H1 (cell line): ENCODE data around the gene DCLRE1B. TPM values are rescaled to one million over a fixed set of nuclear protein-coding genes. Genes with fewer than 3 reads are reported as not detected.

Source experiments
- CTCF ChIA-PET: fragments of 300-600 bp; sonication (Branson Sonifier 250); formaldehyde crosslinking; loops from one replicate; lab custom pipeline; 2021; ENCODE audit not compliant: partially characterized antibody; lab: Charles Lee
- POLR2A ChIA-PET: fragments of 300-600 bp; sonication (Branson Sonifier 250); formaldehyde crosslinking; loops from one replicate; lab custom pipeline; 2021; ENCODE audit warnings: inconsistent platforms; ENCODE audit not compliant: partially characterized antibody; lab: Charles Lee
- DNase-seq, 2 experiments: peaks; one replicate each; pipeline versions ENCODE4 v3.0.0 to v3.0.0-alpha.2; 2010 to 2022; ENCODE audit warnings: low spot score in 2 of 2, low read depth in 1 of 2, mixed read lengths in 1 of 2
- FAIRE-seq: peaks from 2 replicates; lab custom pipeline; 2011; peaks lifted over from hg19 to GRCh38; lab: Jason Lieb, UNC
- H2AFZ ChIP-seq: 2 replicates; pipeline ENCODE4 v1.8.1; 2012; ENCODE audit warnings: low read length, inconsistent platforms
- H2AK5ac ChIP-seq: 2 replicates; pipeline ENCODE4 v1.6.1; 2013; ENCODE audit warnings: low read depth, low read length
- H2BK120ac ChIP-seq: replicated peaks from 2 replicates; pipeline ENCODE3; 2013; ENCODE audit warnings: low read depth, low read length, inconsistent platforms
- H2BK12ac ChIP-seq: 2 replicates; pipeline ENCODE4 v1.6.1; 2013; ENCODE audit warnings: low read depth, low read length
- H2BK15ac ChIP-seq: 2 replicates; pipeline ENCODE4 v1.6.1; 2013; ENCODE audit warnings: low read length
- H2BK20ac ChIP-seq: 2 replicates; pipeline ENCODE4 v1.6.1; 2013; ENCODE audit warnings: low read length
- H2BK5ac ChIP-seq: 2 replicates; pipeline ENCODE4 v1.6.1; 2013; ENCODE audit warnings: low read depth, low read length
- H3K14ac ChIP-seq: 2 replicates; pipeline ENCODE4 v1.6.1; 2013; ENCODE audit warnings: inconsistent platforms; ENCODE audit not compliant: insufficient read length
- H3K18ac ChIP-seq: 2 replicates; pipeline ENCODE4 v1.6.1; 2013; ENCODE audit warnings: low read length; ENCODE audit errors: extremely low read depth
- H3K23ac ChIP-seq: 2 replicates; pipeline ENCODE4 v1.6.1; 2013; ENCODE audit warnings: inconsistent platforms; ENCODE audit not compliant: insufficient read length
- H3K23me2 ChIP-seq: 2 replicates; pipeline ENCODE4 v1.6.1; 2013; ENCODE audit warnings: low read depth, low read length
- H3K27ac ChIP-seq: 2 replicates; pipeline ENCODE4 v1.6.1; 2011; ENCODE audit warnings: low read depth, low read length, inconsistent platforms
- H3K27me3 ChIP-seq, 4 experiments: replicated peaks in 1 of 4; 1 replicate in 1 of 4; 2 replicates in 3 of 4; pipeline versions ENCODE4 v1.6.1 to v1.8.1; 2011 to 2013; ENCODE audit warnings: low read length in 3 of 4, mild to moderate bottlenecking in 3 of 4, inconsistent platforms in 2 of 4, mixed read lengths in 2 of 4, moderate library complexity in 1 of 4; ENCODE audit not compliant: control insufficient read depth in 3 of 4, insufficient read depth in 3 of 4; ENCODE audit errors: extremely low read depth in 1 of 4
- H3K36me3 ChIP-seq, 4 experiments: 2 replicates each; pipeline versions ENCODE4 v1.6.1 to v1.8.1; 2011 to 2013; ENCODE audit warnings: mild to moderate bottlenecking in 4 of 4, low read length in 3 of 4, moderate library complexity in 2 of 4, control low read depth in 1 of 4, inconsistent platforms in 1 of 4; ENCODE audit not compliant: insufficient read depth in 4 of 4, control insufficient read depth in 2 of 4
- H3K4ac ChIP-seq: replicated peaks from 2 replicates; pipeline ENCODE3; 2013; ENCODE audit warnings: low read length, low read depth, mixed read lengths, inconsistent platforms; ENCODE audit not compliant: insufficient read length
- H3K4me1 ChIP-seq, 4 experiments: replicated peaks in 1 of 4; 1 replicate in 1 of 4; 2 replicates in 3 of 4; pipeline versions ENCODE4 v1.6.1 to v1.8.1; 2011 to 2013; ENCODE audit warnings: low read length in 3 of 4, inconsistent platforms in 2 of 4, mixed read lengths in 1 of 4; ENCODE audit not compliant: insufficient read depth in 4 of 4, control insufficient read depth in 3 of 4
- H3K4me2 ChIP-seq, 2 experiments: 2 replicates each; pipeline versions ENCODE4 v1.6.1 to v1.8.1; 2011 to 2013; ENCODE audit warnings: low read depth in 2 of 2, low read length in 2 of 2, control low read depth in 1 of 2, inconsistent platforms in 1 of 2, mild to moderate bottlenecking in 1 of 2; ENCODE audit not compliant: insufficient read depth in 1 of 2
- H3K4me3 ChIP-seq, 4 experiments: fragments of 200-600, 300-600 bp in 1 of 4; sonication (generic), shearing (Covaris generic), sonication (Bioruptor Twin) in 1 of 4; 2 replicates each; pipeline versions ENCODE4 v1.5.1 to v1.8.1; 2011 to 2016; ENCODE audit warnings: low read length in 4 of 4, low read depth in 3 of 4, control low read depth in 2 of 4, inconsistent platforms in 2 of 4, mild to moderate bottlenecking in 2 of 4, mixed read lengths in 1 of 4, moderate library complexity in 1 of 4; ENCODE audit not compliant: insufficient read depth in 2 of 4; ENCODE audit errors: extremely low read depth in 1 of 4
- H3K56ac ChIP-seq: replicated peaks from 2 replicates; pipeline ENCODE3; 2013; ENCODE audit warnings: low read depth, mild to moderate bottlenecking, mixed read lengths, low read length, inconsistent platforms; ENCODE audit not compliant: insufficient read length
- H3K79me1 ChIP-seq: 2 replicates; pipeline ENCODE4 v1.6.1; 2013; ENCODE audit warnings: low read depth, low read length, control low read depth
- H3K79me2 ChIP-seq, 2 experiments: 2 replicates each; pipeline versions ENCODE4 v1.6.1 to v1.8.1; 2012 to 2013; ENCODE audit warnings: low read length in 2 of 2, mild to moderate bottlenecking in 2 of 2, inconsistent platforms in 1 of 2; ENCODE audit not compliant: insufficient read depth in 2 of 2, control insufficient read depth in 1 of 2
- H3K9ac ChIP-seq, 4 experiments: replicated peaks in 1 of 4; 1 replicate in 1 of 4; 2 replicates in 3 of 4; pipeline versions ENCODE4 v1.6.1 to v1.8.1; 2011 to 2013; ENCODE audit warnings: low read depth in 3 of 4, low read length in 3 of 4, control low read depth in 2 of 4, mild to moderate bottlenecking in 2 of 4, moderate library complexity in 2 of 4, inconsistent platforms in 1 of 4; ENCODE audit errors: extremely low read depth in 1 of 4
- H3K9me3 ChIP-seq, 2 experiments: 2 replicates each; pipeline versions ENCODE4 v1.6.1 to v1.8.1; 2012 to 2013; ENCODE audit warnings: mild to moderate bottlenecking in 2 of 2, moderate library complexity in 2 of 2, control low read depth in 1 of 2, inconsistent platforms in 1 of 2, low read depth in 1 of 2, low read length in 1 of 2, mixed read lengths in 1 of 2; ENCODE audit not compliant: insufficient read depth in 2 of 2
- H4K20me1 ChIP-seq, 2 experiments: replicated peaks in 1 of 2; 2 replicates each; pipeline versions ENCODE3 to v1.8.1; 2011 to 2013; ENCODE audit warnings: inconsistent platforms in 2 of 2, low read length in 2 of 2, mild to moderate bottlenecking in 1 of 2; ENCODE audit not compliant: insufficient read depth in 2 of 2, control insufficient read depth in 1 of 2
- H4K5ac ChIP-seq: 2 replicates; pipeline ENCODE4 v1.6.1; 2013; ENCODE audit warnings: low read length, low read depth, mixed read lengths, inconsistent platforms; ENCODE audit not compliant: insufficient read length
- H4K8ac ChIP-seq: 2 replicates; pipeline ENCODE4 v1.8.0; 2013; ENCODE audit warnings: mild to moderate bottlenecking, moderate library complexity, low read length, inconsistent platforms; ENCODE audit not compliant: insufficient read depth; ENCODE audit errors: extremely low read depth
- H4K91ac ChIP-seq: replicated peaks from 2 replicates; pipeline ENCODE3; 2013; ENCODE audit warnings: low read length, mixed read lengths, inconsistent platforms; ENCODE audit not compliant: insufficient read length
- CHD2 ChIP-seq: IDR thresholded peaks from 2 replicates; pipeline ENCODE4 v1.6.1; 2012; ENCODE audit warnings: low read length, improper control_type of control experiment
- HDAC6 ChIP-seq: IDR thresholded peaks from one replicate; pipeline ENCODE4 v1.7.1; 2012; ENCODE audit warnings: low read depth, mild to moderate bottlenecking, inconsistent platforms, low read length, moderate library complexity
- JUND ChIP-seq: IDR thresholded peaks from 2 replicates; pipeline ENCODE4 v1.6.1; 2011; ENCODE audit warnings: mild to moderate bottlenecking, improper control_type of control experiment, low read length
- KDM5A ChIP-seq: fragments of 200-600 bp; IDR thresholded peaks from 2 replicates; pipeline ENCODE4 v1.7.1; 2012; ENCODE audit warnings: mild to moderate bottlenecking, low read length, inconsistent platforms, mixed read lengths
- MAFK ChIP-seq: IDR thresholded peaks from 2 replicates; pipeline ENCODE4 v1.6.1; 2012; ENCODE audit warnings: low read depth, mild to moderate bottlenecking, improper control_type of control experiment, low read length
- PHF8 ChIP-seq: fragments of 200-600 bp; sonication (generic); conservative IDR thresholded peaks from 2 replicates; pipeline ENCODE4 v1.7.1; 2012; ENCODE audit warnings: low read depth, mild to moderate bottlenecking, inconsistent platforms, low read length, moderate library complexity
- POLR2A ChIP-seq, 2 experiments: IDR thresholded peaks; 1 replicate in 1 of 2; 2 replicates in 1 of 2; pipeline ENCODE4 v1.6.1; 2011; ENCODE audit warnings: low read depth in 2 of 2, low read length in 2 of 2, mild to moderate bottlenecking in 2 of 2; ENCODE audit errors: control extremely low read depth in 1 of 2
- SIN3A ChIP-seq, 2 experiments: IDR thresholded peaks in 1 of 2; conservative IDR thresholded peaks in 1 of 2; 2 replicates each; pipeline ENCODE4 v1.6.1; 2011 to 2012; ENCODE audit warnings: low read length in 2 of 2, improper control_type of control experiment in 1 of 2, low read depth in 1 of 2, mild to moderate bottlenecking in 1 of 2
- SRF ChIP-seq: IDR thresholded peaks from 2 replicates; pipeline ENCODE4 v1.6.1; 2011; ENCODE audit warnings: mild to moderate bottlenecking, low read depth, low read length, moderate library complexity
- ZNF274 ChIP-seq: IDR thresholded peaks from 2 replicates; pipeline ENCODE4 v1.7.0; 2012; ENCODE audit warnings: low read length, borderline replicate concordance; ENCODE audit errors: extremely low read depth
- WGBS, 2 experiments: shearing (Covaris generic) in 1 of 2; methylation state at CpG; one replicate each; pipeline versions ENCODE4 v1.1.6 to v1.1.7; 2013 to 2015; ENCODE audit warnings: low lambda C conversion rate in 2 of 2, mixed read lengths in 2 of 2, inconsistent platforms in 1 of 2, low coverage in 1 of 2, missing lambda C conversion rate in 1 of 2; ENCODE audit not compliant: insufficient replicate concordance in 2 of 2, insufficient coverage in 1 of 2, insufficient read length in 1 of 2; ENCODE audit errors: extremely low coverage in 1 of 2, missing lambda C conversion rate in 1 of 2; 5-methylcytosine and 5-hydroxymethylcytosine counted together
- polyA plus RNA-seq, 7 experiments: library from polyadenylated mRNA; depleted of rRNA in 3 of 7; stranded (reverse) in 5 of 7; unstranded in 2 of 7; fragments of >200 nt in 5 of 7; fragments of 200-250 nt in 2 of 7; gene quantifications; 1 replicate in 5 of 7; 2 replicates in 1 of 7; 4 replicates in 1 of 7; pipeline versions ENCODE4 v1.2.1 to v1.2.3, GENCODE V29; 2011 to 2013; ENCODE audit warnings: missing spikeins in 2 of 7, mixed read lengths in 2 of 7
- total RNA-seq: library from RNA; stranded (reverse); fragmentation: NEBNext Ultra II Directional; extraction: Animal tissue kit (Norgen Biotek cat#: 25700); gene quantifications from 2 replicates; pipeline ENCODE4 v1.2.1, GENCODE V29; 2021
- TF ChIP-seq, protein P1 (sequence below), 3 experiments: IDR thresholded peaks; 1 replicate in 2 of 3; 2 replicates in 1 of 3; pipeline versions ENCODE4 v1.5.1 to v1.6.1; 2011; ENCODE audit warnings: low read length in 3 of 3, mild to moderate bottlenecking in 3 of 3, inconsistent platforms in 2 of 3, low read depth in 1 of 3, moderate library complexity in 1 of 3; ENCODE audit not compliant: insufficient read depth in 1 of 3; ENCODE audit errors: control extremely low read depth in 1 of 3

Gene DCLRE1B
- total and polyA plus RNA-seq, 2 of the 8 experiments (the other 6 are each of a cell fraction or from before 2014, with no cell fraction given) = 5.5 to 11.0 TPM

DNA sequence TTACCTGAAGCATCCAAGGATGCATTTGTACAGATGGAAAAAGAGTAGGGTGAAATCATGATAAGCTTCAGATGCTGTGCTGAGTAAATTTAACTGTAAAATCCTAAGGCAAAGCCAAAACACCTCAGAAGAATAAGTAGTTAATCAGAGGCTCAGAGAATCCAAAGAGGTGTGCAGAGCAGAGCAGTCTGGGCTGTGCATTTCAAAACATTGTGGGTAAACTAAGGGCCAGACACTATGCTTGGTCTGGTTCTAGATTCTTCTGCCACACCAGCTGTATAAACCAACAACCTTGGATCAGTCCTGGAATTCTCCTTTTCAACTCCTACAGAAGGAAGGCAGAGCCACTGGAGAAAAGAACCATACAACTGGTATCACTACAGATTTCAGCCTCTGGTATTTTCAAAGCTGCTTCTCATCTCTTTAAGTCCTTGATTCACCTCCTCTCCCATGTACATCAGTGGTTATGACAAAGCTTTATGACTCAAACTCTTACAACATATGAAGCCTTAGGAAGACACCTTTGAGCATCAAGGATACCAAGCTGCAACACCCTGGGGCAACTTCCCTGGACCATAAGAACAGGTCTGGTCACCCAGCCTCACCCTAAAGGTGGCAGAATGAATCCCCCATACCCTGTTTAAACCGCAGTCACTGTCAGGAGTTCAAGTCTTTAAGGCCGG lies 12.4 kb downstream of the DCLRE1B start:
- Histone ChIP-seq H3K4me1 (no peaks in the 10 kb centered on the region), H2BK15ac (no peak overlapping the region), H2BK12ac (no peak overlapping the region), H4K91ac (no peak overlapping the region), H3K9me3 (no peaks in the 10 kb centered on the region), H3K27me3 (no peaks in the 10 kb centered on the region), H2BK20ac (no peak overlapping the region), H3K4ac (no peak overlapping the region), H3K79me2 (no peaks in the 10 kb centered on the region), H3K9ac (no peak overlapping the region), H3K14ac (no peak overlapping the region), H3K36me3 (no peaks in the 10 kb centered on the region; a peak in 2 of 8 replicates), H2BK5ac (no peak overlapping the region), H3K18ac (no peak overlapping the region), H4K20me1 (no peaks in the 10 kb centered on the region), H3K79me1 (no peaks in the 10 kb centered on the region), H2AFZ (no peak overlapping the region), H3K56ac (no peak overlapping the region), H4K8ac (no peak overlapping the region), H4K5ac (no peak overlapping the region), H3K23ac (no peak overlapping the region), H3K4me3 (no peak overlapping the region), H3K4me2 (no peak overlapping the region), H2BK120ac (no peak overlapping the region), H2AK5ac (no peak overlapping the region), H3K23me2 (no peaks in the 10 kb centered on the region), H3K27ac (no peak overlapping the region)
- POLR2A ChIA-PET = interaction anchor here (1.4 kb wide), 1 partner anchor 11 kb away, joined by 4 read pairs; no protein-coding TSS in a partner anchor
- CTCF ChIA-PET = interaction anchor here (0.6 to 0.8 kb wide), 2 partner anchors 82 to 162 kb away, joined by 3 read pairs; no protein-coding TSS in a partner anchor
- no peak for DNase-seq
- 76% methylated on average over 2 of the region's 2 CpGs; no CpG with 5 or more reads in 1 of the 2 experiments for WGBS, 2 experiments
- no peak for FAIRE-seq
- no peak for TF ChIP-seq JUND
- no peak for TF ChIP-seq ZNF274
- TF ChIP-seq POLR2A (IDR thresholded peaks at IDR 0.05; ENCODE audit: control extremely low read depth in 1 of 2, low read depth in 2 of 2, low read length in 2 of 2) = no peak
- no peak for TF ChIP-seq CHD2
- no peak for TF ChIP-seq KDM5A
- no peak for TF ChIP-seq SRF
- TF ChIP-seq MAFK = no peak
- TF ChIP-seq, protein P1, sequence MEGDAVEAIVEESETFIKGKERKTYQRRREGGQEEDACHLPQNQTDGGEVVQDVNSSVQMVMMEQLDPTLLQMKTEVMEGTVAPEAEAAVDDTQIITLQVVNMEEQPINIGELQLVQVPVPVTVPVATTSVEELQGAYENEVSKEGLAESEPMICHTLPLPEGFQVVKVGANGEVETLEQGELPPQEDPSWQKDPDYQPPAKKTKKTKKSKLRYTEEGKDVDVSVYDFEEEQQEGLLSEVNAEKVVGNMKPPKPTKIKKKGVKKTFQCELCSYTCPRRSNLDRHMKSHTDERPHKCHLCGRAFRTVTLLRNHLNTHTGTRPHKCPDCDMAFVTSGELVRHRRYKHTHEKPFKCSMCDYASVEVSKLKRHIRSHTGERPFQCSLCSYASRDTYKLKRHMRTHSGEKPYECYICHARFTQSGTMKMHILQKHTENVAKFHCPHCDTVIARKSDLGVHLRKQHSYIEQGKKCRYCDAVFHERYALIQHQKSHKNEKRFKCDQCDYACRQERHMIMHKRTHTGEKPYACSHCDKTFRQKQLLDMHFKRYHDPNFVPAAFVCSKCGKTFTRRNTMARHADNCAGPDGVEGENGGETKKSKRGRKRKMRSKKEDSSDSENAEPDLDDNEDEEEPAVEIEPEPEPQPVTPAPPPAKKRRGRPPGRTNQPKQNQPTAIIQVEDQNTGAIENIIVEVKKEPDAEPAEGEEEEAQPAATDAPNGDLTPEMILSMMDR (IDR thresholded peaks at IDR 0.05; ENCODE audit: control extremely low read depth in 1 of 3, insufficient read depth in 1 of 3, low read depth in 1 of 3, low read length in 3 of 3) = no peak
- no peak for TF ChIP-seq HDAC6
- no peak for TF ChIP-seq PHF8
- TF ChIP-seq SIN3A (conservative IDR thresholded peaks at IDR 0.05 in 1 of 2, IDR thresholded peaks at IDR 0.05 in 1 of 2; ENCODE audit: low read depth in 1 of 2, low read length in 2 of 2) = no peak
